KMS-11 (cell line): ENCODE data around the gene ZNF90.

Experiments used
- H2AFZ ChIP-seq: fragments of 200-600 bp; sonication (generic); 2 replicates; pipeline ENCODE4 v1.6.1; 2016; ENCODE audit warnings: antibody characterized with exemption, mixed run types, low read depth
- H3K27ac ChIP-seq: fragments of 200-600 bp; sonication (generic); 2 replicates; pipeline ENCODE4 v1.6.1; 2016; ENCODE audit warnings: mild to moderate bottlenecking, mixed run types
- H3K27me3 ChIP-seq: fragments of 200-600 bp; sonication (generic); 2 replicates; pipeline ENCODE4 v1.6.1; 2017; ENCODE audit warnings: mild to moderate bottlenecking, low read depth, mixed run types, moderate library complexity; ENCODE audit not compliant: insufficient read depth
- H3K36me3 ChIP-seq: fragments of 200-600 bp; sonication (generic); 2 replicates; pipeline ENCODE4 v1.6.1; 2017; ENCODE audit warnings: mild to moderate bottlenecking, mixed run types; ENCODE audit not compliant: insufficient read depth
- H3K4me1 ChIP-seq: fragments of 200-600 bp; sonication (generic); 2 replicates; pipeline ENCODE4 v1.6.1; 2016; ENCODE audit warnings: mild to moderate bottlenecking, low read depth, mixed run types; ENCODE audit not compliant: poor library complexity, severe bottlenecking
- H3K4me2 ChIP-seq: fragments of 200-600 bp; sonication (generic); 2 replicates; pipeline ENCODE4 v1.7.0; 2016; ENCODE audit warnings: mild to moderate bottlenecking, mixed run types
- H3K4me3 ChIP-seq: fragments of 200-600 bp; sonication (generic); IDR thresholded peaks from 2 replicates; pipeline ENCODE4 v1.6.1; 2017; ENCODE audit warnings: low read depth, low read length, mixed read lengths; ENCODE audit not compliant: insufficient read depth
- H3K79me2 ChIP-seq: fragments of 200-600 bp; sonication (generic); 2 replicates; pipeline ENCODE4 v1.6.1; 2016; ENCODE audit warnings: low read depth, mixed run types; ENCODE audit not compliant: insufficient read depth
- H3K9ac ChIP-seq: fragments of 200-600 bp; sonication (generic); 2 replicates; pipeline ENCODE4 v1.6.1; 2016; ENCODE audit warnings: mild to moderate bottlenecking, mixed run types
- H4K20me1 ChIP-seq: fragments of 200-600 bp; sonication (generic); 2 replicates; pipeline ENCODE4 v1.6.1; 2016; ENCODE audit warnings: mild to moderate bottlenecking, mixed run types; ENCODE audit not compliant: insufficient read depth
- TF ChIP-seq, protein P1 (sequence below): fragments of 200-600 bp; sonication (generic); conservative IDR thresholded peaks from 2 replicates; pipeline ENCODE4 v1.6.1; 2017; ENCODE audit warnings: low read depth, mild to moderate bottlenecking, antibody characterized with exemption, low read length, moderate library complexity, mixed read lengths

Gene ZNF90

DNA sequence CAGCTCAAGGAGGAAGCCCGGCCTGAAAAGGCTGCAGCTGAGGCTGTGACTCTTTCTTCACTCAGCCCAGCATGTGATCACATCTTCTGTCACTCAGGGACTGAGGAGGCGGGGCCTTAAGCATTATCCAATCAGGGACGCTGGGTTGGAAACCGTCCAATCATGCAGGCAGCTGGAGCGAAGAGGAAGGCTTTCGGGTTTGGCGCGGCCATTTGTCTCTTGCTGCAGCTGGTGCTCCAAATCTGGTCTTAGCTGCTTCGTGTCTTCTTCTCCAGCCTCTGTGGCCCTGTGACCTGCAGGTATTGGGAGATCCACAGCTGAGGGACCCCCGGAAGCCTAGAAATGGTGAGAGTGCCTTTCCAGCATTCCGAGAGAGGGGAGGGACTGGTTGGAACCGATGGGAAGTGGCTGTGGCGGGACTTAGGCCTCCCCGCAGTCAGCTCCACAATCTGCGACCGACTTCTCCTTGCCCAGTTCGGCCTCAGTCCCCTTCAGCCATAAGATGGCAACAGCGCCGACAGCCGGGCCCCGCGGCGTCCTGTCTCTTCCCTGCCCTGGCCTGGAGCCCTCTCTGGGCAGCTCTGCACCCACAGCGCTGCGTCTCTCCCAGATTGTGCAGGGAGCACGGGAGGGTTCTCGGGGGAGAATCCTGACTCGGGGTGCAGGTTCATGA, at the start of gene ZNF90:
ZNF90 (plus strand) TSS at position 210 of the 673 bp plus-strand sequence; CDS start at position 343, 133 bp downstream.
- Histone ChIP-seq H3K4me1 (no peaks in the 10 kb centered on the region), H3K27ac (no peak within 1 kb of the TSS), H2AFZ (no peak within 1 kb of the TSS), H3K36me3 (no peaks in the 10 kb centered on the region), H3K9ac (no peak within 1 kb of the TSS), H3K27me3 (no peaks in the 10 kb centered on the region), H3K4me3 (no peak within 1 kb of the TSS), H4K20me1 (no peaks in the 10 kb centered on the region), H3K79me2 (no peaks in the 10 kb centered on the region), H3K4me2 (no peak within 1 kb of the TSS)
- TF ChIP-seq, protein P1, sequence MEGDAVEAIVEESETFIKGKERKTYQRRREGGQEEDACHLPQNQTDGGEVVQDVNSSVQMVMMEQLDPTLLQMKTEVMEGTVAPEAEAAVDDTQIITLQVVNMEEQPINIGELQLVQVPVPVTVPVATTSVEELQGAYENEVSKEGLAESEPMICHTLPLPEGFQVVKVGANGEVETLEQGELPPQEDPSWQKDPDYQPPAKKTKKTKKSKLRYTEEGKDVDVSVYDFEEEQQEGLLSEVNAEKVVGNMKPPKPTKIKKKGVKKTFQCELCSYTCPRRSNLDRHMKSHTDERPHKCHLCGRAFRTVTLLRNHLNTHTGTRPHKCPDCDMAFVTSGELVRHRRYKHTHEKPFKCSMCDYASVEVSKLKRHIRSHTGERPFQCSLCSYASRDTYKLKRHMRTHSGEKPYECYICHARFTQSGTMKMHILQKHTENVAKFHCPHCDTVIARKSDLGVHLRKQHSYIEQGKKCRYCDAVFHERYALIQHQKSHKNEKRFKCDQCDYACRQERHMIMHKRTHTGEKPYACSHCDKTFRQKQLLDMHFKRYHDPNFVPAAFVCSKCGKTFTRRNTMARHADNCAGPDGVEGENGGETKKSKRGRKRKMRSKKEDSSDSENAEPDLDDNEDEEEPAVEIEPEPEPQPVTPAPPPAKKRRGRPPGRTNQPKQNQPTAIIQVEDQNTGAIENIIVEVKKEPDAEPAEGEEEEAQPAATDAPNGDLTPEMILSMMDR = no peak

DNA sequence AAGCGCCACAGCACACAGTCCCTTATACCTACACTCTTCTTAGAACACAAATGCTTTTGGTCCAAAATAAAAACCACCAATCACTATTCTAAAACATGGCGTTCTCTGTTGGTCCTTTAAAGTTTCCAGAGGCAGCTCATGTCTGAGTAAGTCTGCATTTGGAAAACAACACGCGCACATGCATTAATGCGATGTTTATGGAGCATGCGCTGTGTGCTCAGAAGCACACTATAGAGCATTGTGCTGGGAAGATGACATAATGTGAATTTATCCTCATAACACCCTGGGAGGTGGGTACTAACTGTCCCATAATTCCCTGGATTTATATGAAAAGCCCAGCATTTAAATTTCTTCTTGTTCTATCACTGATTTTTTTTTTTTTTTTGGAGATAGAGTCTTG, 49.2 kb upstream of the ZNF90 start:
- H3K4me2 ChIP-seq = no peak overlapping the region
- H4K20me1 ChIP-seq = no peaks in the 10 kb centered on the region
- no peaks in the 10 kb centered on the region for H3K79me2 ChIP-seq
- H3K4me3 ChIP-seq = no peak overlapping the region
- H3K27ac ChIP-seq = no peak overlapping the region
- no peak overlapping the region for H2AFZ ChIP-seq
- no peaks in the 10 kb centered on the region for H3K36me3 ChIP-seq
- H3K9ac ChIP-seq = no peak overlapping the region
- TF ChIP-seq, protein P1 = no peak
- H3K27me3 ChIP-seq = no peaks in the 10 kb centered on the region
- no peaks in the 10 kb centered on the region for H3K4me1 ChIP-seq

DNA sequence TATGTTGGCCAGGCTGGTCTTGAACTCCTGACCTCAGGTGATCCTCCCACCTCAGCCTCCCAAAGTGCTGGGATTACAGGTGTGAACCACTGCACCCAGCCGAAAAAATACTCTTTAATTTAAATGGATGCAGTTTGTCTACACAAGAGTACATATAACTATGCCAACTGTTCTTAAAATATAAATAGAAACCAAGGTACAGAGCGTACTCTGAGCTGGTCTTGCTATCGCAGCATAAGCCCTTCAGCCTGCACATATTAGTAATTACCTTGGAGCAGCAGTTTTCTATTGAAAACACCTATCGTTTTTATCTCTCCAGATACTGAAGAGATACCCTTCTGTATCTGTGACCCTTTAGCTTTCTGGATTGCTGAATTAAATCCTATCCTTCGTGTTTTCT, 41.9 kb upstream of the ZNF90 start:
- H3K4me3 ChIP-seq = no peak overlapping the region
- TF ChIP-seq, protein P1 = no peak
- H3K27ac ChIP-seq = no peak overlapping the region
- no peak overlapping the region for H3K9ac ChIP-seq
- no peaks in the 10 kb centered on the region for H3K36me3 ChIP-seq
- no peaks in the 10 kb centered on the region for H3K27me3 ChIP-seq
- no peaks in the 10 kb centered on the region for H3K4me1 ChIP-seq
- no peaks in the 10 kb centered on the region for H3K79me2 ChIP-seq
- H4K20me1 ChIP-seq = no peaks in the 10 kb centered on the region
- no peak overlapping the region for H3K4me2 ChIP-seq
- no peak overlapping the region for H2AFZ ChIP-seq

DNA sequence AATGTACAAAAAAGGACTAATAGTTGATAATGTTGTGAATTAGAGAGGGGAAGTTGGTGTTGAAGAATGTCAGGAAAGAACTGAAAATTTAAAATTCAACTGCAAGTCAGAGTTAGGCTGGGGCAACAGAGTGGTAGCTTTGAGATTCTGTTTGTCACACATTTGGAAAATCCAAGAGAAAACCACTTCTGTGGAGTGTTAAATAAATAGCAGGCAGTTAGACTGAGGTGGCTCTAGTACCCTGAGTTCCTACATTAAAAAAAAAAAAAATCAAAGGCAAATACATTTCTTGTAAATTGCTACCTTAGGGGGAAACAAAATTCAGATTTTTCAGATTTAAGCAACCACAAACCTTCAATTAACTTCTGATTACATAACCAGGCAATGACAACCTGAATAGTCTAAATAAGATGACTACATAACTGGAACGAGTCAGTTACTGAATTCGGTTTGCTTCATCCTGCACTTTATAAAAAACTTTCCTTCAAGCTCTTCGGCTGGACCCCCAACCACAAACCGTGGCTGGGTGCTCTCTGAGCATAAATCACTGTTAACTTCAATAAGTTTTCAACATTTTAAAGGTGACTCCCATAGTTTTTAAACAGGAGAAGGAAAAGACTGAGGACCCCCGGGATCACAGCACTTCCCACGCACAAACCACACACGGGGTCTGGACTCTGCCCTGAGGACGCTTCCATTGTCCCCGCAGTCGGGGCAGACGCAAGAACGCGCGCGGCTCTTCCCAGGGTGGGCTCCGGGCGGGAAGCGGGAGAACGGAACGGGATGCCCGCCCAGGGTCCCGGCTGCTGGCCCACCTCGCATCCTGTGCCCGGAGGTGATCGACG, 39.2 kb upstream of the ZNF90 start:
- no peaks in the 10 kb centered on the region for H4K20me1 ChIP-seq
- H3K79me2 ChIP-seq = no peaks in the 10 kb centered on the region
- H3K4me2 ChIP-seq = no peak overlapping the region
- no peaks in the 10 kb centered on the region for H3K36me3 ChIP-seq
- no peaks in the 10 kb centered on the region for H3K27me3 ChIP-seq
- no peak overlapping the region for H3K4me3 ChIP-seq
- H3K4me1 ChIP-seq = no peaks in the 10 kb centered on the region
- no peak overlapping the region for H3K27ac ChIP-seq
- TF ChIP-seq, protein P1 = no peak
- H3K9ac ChIP-seq = no peak overlapping the region
- H2AFZ ChIP-seq = no peak overlapping the region
